SW480 (cell line): ENCODE data around the gene LACTB.
A peak's percentile ranks its signal among the peaks of the same experiment; 100 is the strongest.

ENCODE experiments used
- DNase-seq: peaks from one replicate; pipeline ENCODE4 v3.0.0-alpha.2; 2016; ENCODE audit warnings: low spot score

LACTB gene

DNA sequence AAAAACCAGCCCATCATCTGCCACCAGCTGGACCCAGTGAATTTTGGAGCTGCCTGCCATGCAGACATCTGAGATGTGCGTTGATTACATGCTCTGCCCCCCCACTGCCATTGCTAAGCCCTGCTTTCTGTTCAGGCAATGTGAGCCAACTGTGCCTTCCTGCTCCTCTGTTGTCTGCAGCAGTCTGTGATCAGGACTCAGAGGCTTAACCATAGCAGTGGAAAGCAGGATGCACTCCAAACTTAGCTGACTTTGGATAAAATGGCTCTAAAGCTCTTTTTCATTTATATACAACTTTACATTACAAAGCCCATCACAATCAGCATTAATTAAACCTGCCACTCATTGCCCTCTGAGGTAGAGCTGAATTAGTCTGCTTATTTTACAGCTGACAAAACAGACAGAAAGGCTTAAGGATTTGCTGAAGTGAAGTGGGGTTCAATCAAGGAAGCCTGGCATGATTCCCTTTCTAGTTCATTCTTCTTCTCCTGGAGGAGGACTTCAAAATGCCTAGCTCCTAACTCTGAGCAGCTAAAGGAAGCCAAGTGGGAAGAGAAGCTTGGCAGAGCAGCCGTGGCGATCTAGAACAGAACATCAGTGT is 51.3 kb downstream of the LACTB start:
- DNase-seq: no peak

DNA sequence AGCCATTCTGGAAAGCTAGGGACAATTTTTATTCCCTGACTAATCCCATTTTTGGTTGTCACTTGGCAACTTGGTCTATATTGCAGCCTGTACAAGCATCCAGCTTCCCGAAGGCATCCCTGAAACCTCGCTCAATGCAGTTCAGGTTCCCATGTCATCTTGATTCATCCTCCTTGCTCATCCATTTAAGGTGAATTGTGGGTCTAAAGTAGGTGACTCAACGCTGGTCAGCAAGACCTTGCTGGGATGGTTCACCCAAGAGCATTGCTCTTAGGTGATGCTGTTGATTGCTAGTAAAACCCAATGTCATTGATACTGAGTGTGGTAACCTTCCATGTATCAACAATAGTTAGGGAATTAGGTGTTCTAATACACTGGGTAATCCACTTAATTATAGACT is 54.6 kb downstream of the LACTB start:
- no peak for DNase-seq

DNA sequence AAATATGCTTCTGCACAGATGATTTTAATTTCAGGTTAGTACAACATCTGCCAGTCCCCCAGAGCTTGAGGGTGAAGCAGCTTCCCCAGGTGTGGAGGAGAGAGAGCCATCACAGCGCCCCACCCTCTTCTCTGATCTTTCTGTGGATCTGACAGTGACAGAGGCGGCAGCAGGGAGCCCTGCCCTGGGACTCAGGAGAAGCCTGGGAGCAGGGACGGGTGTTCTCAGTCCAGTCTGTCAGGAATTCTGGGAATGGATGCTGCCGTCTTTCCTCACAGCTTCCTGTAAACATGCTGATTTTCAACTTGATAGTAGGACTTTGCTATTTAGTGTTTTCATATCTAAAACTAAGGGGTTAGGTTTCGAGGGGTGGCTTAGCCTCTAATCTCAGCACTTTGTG is 56.4 kb downstream of the LACTB start:
- peak; percentile 13 for DNase-seq

DNA sequence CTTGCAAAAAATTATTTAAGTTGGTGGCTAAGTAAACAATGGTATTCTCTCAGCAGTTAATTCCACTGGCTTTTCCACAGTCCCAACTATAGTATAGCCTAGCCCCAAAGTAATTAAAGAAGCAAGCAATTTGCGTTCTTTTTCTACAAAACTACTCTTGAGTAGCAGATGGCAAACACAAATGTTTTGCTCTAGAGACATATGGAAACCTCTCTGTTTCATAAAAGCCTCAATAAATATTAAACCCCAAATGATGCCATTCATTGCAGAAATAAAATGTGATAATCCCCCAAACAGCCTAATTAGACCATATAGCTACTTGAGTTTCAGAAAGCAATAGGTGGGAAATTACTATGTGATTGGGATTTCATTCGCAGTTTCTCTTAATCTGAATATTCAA is 59.1 kb downstream of the LACTB start:
- DNase-seq: no peak

DNA sequence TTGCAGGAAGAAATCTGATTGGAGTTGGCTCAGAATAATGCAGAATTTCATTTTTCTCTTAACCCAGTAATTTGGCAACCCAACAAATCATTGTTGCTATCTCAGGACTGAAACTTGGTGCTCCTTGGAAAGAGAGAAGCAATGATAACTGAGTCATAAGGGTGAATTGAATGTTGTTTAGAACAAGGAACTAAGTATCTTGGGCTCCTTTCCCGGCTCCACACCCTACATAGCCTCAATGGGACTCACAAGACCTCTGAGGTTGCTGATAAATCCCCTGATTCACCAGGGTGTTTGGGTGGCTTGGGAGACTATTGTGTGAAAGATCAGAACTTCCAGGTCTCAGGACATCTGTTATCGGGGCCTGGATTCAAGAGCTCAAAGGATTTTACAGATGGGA is 60.0 kb downstream of the LACTB start:
- DNase-seq: no peak

DNA sequence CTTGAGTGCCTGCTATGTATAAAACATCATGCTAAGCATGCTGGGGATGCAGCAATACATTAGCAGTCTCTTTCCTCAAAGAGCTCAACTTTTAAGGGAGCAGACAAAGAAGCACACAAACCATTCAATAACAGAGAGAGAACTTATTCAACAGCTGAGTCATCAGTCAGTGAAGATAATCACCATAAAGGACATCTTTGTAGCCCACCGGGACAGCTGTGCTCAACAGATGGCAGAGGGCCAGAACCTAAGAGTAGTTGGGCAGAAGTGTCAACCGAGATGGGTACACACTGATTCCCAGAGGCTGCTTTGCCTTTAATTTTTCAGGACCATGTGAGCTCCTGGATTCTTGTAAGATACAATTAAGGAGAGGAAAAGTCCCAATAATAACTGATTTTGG is 63.5 kb downstream of the LACTB start:
- DNase-seq: no peak

DNA sequence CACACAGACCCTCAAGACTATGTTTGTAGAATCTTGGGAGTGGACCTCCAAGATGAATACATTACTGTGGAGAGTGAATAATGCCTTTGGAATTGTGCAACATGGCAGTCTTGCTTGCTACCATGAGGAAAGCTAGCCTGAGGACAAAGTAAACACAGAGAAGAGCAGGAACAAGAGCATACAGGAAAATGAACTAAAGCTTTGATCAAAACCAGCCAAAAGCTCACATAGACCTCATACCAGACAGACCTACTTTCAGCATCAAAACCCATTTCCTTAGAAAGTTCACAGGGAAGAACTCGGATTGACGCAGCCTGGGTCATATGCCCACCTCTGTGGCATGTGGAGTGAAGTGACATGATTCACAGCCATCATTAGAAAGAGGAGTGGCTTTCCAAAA is 64.4 kb downstream of the LACTB start:
- no peak for DNase-seq

DNA sequence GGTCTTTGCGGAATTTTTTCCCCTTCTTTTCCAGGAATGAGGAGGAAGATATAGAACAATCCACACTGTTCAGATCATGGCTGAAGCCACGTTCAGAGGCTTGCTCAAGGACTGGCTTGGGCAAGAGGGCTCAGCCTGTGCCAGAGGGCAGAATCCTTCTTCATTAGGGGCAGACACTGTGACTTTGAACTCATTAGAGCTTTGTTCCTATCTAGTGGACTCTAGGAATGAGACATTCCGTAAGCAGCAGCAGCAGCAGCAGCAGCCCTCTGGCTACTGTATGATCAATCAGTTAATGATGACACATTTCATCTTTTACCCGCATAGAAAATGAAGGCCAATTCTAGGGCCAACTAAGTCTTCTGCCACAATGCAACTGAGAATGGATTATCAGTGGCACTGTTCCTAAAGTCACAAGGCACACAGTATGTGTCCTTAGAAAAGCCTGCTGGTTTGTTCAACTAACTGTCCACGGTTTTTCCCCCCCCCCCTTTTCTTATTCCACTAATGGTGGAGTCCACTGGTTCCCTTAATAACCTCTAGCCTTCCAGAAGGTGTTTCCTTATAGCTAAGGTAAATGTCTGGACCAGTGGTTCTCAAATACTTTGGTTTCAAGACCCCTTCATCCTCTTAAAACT is 66.0 kb downstream of the LACTB start:
- DNase-seq: no peak

DNA sequence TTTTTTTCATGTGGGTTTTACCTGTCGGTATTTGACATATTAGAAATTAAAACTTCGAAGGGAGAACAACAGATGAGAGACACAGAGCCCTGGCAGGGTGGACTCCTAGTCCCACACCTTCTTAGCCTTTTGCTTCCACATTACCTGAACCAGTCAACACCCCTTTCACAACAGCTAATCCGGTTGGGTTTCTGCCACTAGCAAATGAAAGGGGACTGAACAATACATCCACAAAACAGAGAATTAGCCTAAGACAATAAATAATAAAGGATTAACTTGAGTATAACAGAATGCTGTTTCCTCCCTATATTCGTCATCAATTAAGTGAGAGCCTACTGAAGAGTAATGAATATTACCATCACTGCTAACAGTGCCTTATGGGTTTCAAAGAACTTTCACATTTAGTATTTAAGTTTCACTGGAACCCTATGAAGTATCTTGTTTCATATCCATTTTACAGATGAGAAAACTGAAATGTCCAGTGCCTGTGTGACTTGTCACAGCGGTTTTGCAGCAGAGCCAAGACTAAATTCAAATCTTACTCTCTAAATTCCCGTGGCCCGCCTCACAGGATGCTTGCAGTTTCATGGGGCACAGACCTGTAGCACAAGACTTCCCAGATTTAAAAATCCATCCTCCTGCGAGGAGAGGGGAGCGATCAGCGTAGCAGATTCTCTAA is 66.7 kb downstream of the LACTB start:
- DNase-seq: no peak

DNA sequence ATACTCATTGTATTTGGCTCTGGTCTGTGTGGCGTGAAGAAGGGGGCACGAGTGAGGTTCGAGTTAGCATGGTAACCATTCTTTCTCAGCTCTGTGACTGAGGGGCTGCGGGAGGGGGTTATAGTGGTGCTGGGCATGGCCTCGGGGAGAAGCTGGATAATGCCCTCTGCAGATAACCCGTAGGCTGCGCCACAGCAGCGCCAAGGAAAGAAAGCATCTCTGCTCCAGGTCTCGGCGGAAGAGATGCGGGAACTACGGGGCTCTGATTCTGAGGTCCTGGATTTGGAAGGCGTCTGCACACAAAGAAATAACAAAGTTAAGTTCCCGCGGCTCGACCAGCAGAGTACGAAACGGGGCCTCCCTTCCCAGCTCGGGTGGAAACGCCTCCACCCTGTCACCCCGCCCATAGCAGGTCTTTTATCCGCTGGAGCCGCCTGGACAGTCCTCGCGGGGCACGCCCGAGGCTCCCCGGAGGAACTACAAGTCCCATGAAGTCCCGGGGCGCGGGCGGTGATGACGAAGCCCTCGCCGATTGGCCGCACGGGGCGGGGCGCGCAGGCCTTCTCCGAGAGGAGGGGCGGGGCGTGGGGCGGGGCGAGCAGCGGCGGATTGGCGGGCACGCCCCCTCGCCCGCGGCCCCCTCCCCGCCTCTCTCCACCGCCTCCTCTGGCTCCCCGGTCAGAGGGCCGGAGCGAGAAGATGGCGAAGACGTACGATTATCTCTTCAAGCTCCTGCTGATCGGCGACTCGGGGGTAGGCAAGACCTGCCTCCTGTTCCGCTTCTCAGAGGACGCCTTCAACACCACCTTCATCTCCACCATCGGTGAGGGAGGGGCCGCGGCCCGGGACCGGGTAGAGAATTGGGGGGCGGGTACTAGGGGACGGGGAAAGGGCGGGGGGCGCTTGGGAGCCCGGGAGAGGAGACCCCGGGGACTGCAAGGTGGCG is 67.5 kb downstream of the LACTB start, which contains the start of gene RAB8B:
Gene RAB8B, plus strand, starts transcription at position 681 of the 946 bp plus-strand sequence. Its CDS starts 19 bp downstream, at position 700.
- peak; percentile 89 for DNase-seq

DNA sequence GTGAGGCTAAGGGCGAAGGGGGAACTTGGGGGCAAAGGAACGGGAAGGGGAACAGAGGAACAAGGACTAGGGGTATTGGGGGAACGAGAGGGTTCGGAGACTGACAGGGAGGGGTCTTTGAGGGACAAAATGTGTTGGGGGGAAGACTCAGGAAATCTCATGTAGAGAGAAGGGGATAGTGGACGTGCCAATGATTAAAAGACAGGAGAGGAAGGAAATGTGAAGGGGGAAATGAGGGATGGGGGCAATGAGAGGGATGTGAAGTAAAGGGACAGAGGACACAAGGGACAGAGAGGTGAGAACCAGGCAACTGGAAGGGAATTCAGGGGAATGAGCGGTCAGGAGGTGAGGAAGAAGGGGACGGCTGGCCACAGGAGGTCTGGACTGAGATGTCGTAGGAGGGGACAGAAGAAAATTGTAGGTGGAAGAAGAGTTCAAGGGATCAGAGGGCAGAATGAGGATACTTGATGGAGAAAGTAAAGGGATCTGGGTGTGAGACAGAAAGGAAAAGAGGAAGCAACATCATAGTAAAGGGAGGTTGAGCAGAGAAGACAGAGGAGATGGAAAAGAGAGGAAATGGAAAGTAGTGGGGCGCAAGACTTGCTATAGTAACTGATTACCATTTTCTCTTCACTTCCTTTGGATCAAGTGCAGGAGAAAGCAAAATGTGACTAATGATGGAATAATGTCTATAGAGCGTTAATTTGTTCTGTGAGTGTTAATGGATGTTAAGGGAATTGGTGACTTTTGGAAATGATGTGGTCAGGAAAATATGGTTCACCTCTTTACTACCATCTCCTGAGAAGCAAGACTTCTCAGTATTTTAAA is 68.5 kb downstream of the LACTB start:
- peak; percentile 17 for DNase-seq

DNA sequence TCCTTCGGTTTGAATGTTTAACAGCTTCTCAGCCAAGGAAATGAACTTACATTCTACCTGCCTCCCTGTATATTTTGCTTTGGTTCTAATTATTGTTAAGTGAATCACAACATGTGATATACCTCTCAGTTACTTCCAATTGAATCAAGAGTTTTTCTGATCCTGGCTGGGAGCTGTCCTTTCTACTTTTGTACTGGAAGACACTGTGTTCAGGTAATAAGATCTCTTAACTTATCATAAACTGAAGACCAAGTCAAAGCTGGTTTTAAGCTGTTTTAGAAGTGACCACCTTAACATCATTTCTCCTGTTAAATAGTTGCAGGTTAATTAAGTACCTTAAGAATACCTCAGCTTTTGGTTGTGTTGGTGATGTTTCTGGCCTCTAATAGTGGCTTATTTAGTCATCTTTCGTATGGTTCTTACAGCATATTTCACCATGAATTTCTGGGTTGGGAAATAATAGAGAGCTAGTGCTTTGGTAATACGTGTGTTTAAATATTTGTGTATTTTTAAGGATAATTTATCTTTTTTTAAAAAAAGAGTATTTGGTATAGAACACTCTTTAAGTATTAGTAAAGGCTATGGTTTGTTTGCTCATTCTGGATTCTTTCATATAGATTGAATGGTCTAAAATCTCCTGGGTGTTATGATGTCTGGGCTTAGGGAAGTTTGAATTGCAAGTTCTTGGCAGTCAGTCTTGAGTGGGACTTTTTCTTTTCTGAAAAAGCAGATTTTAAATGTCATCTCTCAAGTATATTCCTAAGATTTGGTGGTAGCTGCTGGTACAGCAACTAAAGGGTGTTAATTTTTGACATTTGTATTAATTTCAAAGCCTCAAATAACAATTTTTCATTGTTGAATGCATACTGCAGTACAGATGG is 69.3 kb downstream of the LACTB start:
- DNase-seq: no peak
